Spleen (tissue), 7 donors: ENCODE data around the gene ZNF648.

Source experiments
- POLR2A ChIP-seq, 3 donors: fragments of 450-650 bp; IDR thresholded peaks; one replicate each; pipeline ENCODE4 v1.5.1; 2017; ENCODE audit warnings: antibody characterized with exemption in 3 of 3, mild to moderate bottlenecking in 1 of 3
- POLR2AphosphoS5 ChIP-seq, 3 donors: sonication (generic); formaldehyde crosslinking; IDR thresholded peaks; one replicate each; pipeline ENCODE4 v1.5.1; 2017; ENCODE audit warnings: antibody characterized with exemption in 3 of 3
- TF ChIP-seq, protein P1 (sequence below), 11 experiments: fragments of 200-600 bp in 7 of 11; fragments of 450-650 bp in 4 of 11; sonication (generic) in 4 of 11; IDR thresholded peaks in 8 of 11; conservative IDR thresholded peaks in 3 of 11; 1 replicate in 7 of 11; 2 replicates in 4 of 11; pipeline versions ENCODE4 v1.4.0 to v1.8.0; 2016 to 2021; ENCODE audit warnings: antibody characterized with exemption in 11 of 11, inconsistent platforms in 4 of 11, mild to moderate bottlenecking in 1 of 11
- donor health status: DM: no; HTN: no; CAD: no; lungs with moderate emphysema.
- donor health status: DM: no; HTN: no; CAD: no.
- donor health status: DM: no; HTN: no; CAD: no.

DNA sequence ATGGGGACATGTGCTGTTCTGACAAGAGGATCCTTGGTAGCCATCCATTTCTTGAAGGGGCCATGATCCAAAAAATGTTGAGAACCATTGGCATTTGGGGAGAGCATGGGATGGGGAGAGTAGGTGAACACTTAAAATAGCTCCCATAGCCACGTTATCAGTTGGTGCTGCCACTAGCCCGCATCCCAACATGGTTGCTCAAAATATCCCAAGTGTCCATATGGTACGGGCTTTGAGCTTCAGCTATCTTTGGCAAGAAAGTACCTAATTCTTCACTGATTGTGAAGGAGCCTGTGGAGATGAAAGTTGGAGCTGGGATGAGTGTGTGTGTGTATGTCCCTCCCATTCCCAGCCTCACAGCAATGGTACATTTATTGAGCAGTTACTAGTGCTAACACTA lies 3.1 kb upstream of the ZNF648 start:
- TF ChIP-seq, protein P1, sequence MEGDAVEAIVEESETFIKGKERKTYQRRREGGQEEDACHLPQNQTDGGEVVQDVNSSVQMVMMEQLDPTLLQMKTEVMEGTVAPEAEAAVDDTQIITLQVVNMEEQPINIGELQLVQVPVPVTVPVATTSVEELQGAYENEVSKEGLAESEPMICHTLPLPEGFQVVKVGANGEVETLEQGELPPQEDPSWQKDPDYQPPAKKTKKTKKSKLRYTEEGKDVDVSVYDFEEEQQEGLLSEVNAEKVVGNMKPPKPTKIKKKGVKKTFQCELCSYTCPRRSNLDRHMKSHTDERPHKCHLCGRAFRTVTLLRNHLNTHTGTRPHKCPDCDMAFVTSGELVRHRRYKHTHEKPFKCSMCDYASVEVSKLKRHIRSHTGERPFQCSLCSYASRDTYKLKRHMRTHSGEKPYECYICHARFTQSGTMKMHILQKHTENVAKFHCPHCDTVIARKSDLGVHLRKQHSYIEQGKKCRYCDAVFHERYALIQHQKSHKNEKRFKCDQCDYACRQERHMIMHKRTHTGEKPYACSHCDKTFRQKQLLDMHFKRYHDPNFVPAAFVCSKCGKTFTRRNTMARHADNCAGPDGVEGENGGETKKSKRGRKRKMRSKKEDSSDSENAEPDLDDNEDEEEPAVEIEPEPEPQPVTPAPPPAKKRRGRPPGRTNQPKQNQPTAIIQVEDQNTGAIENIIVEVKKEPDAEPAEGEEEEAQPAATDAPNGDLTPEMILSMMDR (IDR thresholded peaks at IDR 0.05 in 8 of 11, conservative IDR thresholded peaks at IDR 0.05 in 3 of 11) = no peak
- TF ChIP-seq POLR2A (IDR thresholded peaks at IDR 0.05) = no peak
- no peak for TF ChIP-seq POLR2AphosphoS5 (IDR thresholded peaks at IDR 0.05)
